Karpas-422 (cell line): ENCODE results near the gene LTV1. TPM values are rescaled to one million over a fixed set of nuclear protein-coding genes. Genes with fewer than 3 reads are reported as not detected.
"Not testable (repeated sequence)": the region's sequence is repeated elsewhere in the genome, so short reads cannot be mapped to it uniquely, and the experiment has no call there.

Experiments
- DNase-seq: peaks from one replicate; pipeline ENCODE4 v3.0.0-alpha.2; 2015
- H2AFZ ChIP-seq: fragments of 200-600 bp; sonication (generic); 2 replicates; pipeline ENCODE4 v1.6.1; 2014; ENCODE audit warnings: antibody characterized with exemption, low read length, mixed read lengths
- H3K27ac ChIP-seq: fragments of 200-600 bp; sonication (generic); 2 replicates; pipeline ENCODE4 v1.5.1; 2014; ENCODE audit warnings: mild to moderate bottlenecking, low read length, moderate library complexity
- H3K27me3 ChIP-seq: fragments of 200-600 bp; sonication (generic); 2 replicates; pipeline ENCODE4 v1.6.1; 2014; ENCODE audit warnings: low read length, mixed read lengths
- H3K36me3 ChIP-seq: fragments of 200-600 bp; sonication (generic); 2 replicates; pipeline ENCODE4 v1.6.1; 2014; ENCODE audit warnings: low read length, mixed read lengths; ENCODE audit not compliant: insufficient read depth
- H3K4me1 ChIP-seq: fragments of 200-600 bp; sonication (generic); 2 replicates; pipeline ENCODE4 v1.6.1; 2014; ENCODE audit warnings: mild to moderate bottlenecking, low read length, mixed read lengths
- H3K4me2 ChIP-seq: fragments of 200-600 bp; sonication (generic); 2 replicates; pipeline ENCODE4 v1.6.1; 2014; ENCODE audit warnings: low read length, low read depth, mild to moderate bottlenecking; ENCODE audit not compliant: poor library complexity, severe bottlenecking
- H3K4me3 ChIP-seq: fragments of 200-600 bp; sonication (generic); 2 replicates; pipeline ENCODE4 v1.5.1; 2014; ENCODE audit warnings: mild to moderate bottlenecking, antibody characterized with exemption, low read length, mixed read lengths
- H3K79me2 ChIP-seq: fragments of 200-600 bp; sonication (generic); 2 replicates; pipeline ENCODE4 v1.6.1; 2014; ENCODE audit warnings: mild to moderate bottlenecking, low read length, mixed read lengths
- H3K9ac ChIP-seq: fragments of 200-600 bp; sonication (generic); 2 replicates; pipeline ENCODE4 v1.6.0; 2014; ENCODE audit warnings: low read length
- H3K9me2 ChIP-seq: fragments of 200-600 bp; sonication (generic), shearing (Covaris generic); replicated peaks from 2 replicates; pipeline ENCODE4 v1.6.0; 2014; ENCODE audit warnings: mild to moderate bottlenecking, low read length, moderate library complexity; ENCODE audit not compliant: insufficient read depth
- H3K9me3 ChIP-seq: fragments of 300-700, 200-600 bp; sonication (generic); 2 replicates; pipeline ENCODE4 v1.6.1; 2014; ENCODE audit warnings: low read length, mixed read lengths
- H4K20me1 ChIP-seq: fragments of 200-600 bp; sonication (generic); 2 replicates; pipeline ENCODE4 v1.6.1; 2014; ENCODE audit warnings: mild to moderate bottlenecking, antibody characterized with exemption, low read length, low read depth; ENCODE audit not compliant: insufficient read depth
- total RNA-seq: library from RNA; depleted of rRNA; stranded (reverse); fragments of >200 nt; shearing (Covaris generic); gene quantifications from 2 replicates; pipeline ENCODE4 v1.2.3, GENCODE V29; 2014; ENCODE audit warnings: low replicate concordance

The LTV1 gene
- total RNA-seq, 1 experiment from 2014 or later, result 19.4 TPM

- DNase-seq, H3K9me2 ChIP-seq, H3K4me2 ChIP-seq, H3K27ac ChIP-seq, H3K79me2 ChIP-seq, H2AFZ ChIP-seq, H3K9ac ChIP-seq, H3K9me3 ChIP-seq, H3K4me1 ChIP-seq, H3K4me3 ChIP-seq, H4K20me1 ChIP-seq, H3K27me3 ChIP-seq: not testable (repeated sequence)
- peaks cover 15% of the 10 kb centered on the region for H3K36me3 ChIP-seq
Observed at GRCh38 chr6:143868808-143869207, 25.7 kb downstream of the LTV1 start.

- H3K27ac ChIP-seq, H4K20me1 ChIP-seq, DNase-seq, H3K4me3 ChIP-seq, H2AFZ ChIP-seq, H3K27me3 ChIP-seq, H3K36me3 ChIP-seq, H3K4me1 ChIP-seq, H3K9me3 ChIP-seq, H3K9me2 ChIP-seq, H3K4me2 ChIP-seq, H3K79me2 ChIP-seq, H3K9ac ChIP-seq: not testable (repeated sequence)
Observed at GRCh38 chr6:143871202-143871730, 28.1 kb downstream of the LTV1 start.

DNA sequence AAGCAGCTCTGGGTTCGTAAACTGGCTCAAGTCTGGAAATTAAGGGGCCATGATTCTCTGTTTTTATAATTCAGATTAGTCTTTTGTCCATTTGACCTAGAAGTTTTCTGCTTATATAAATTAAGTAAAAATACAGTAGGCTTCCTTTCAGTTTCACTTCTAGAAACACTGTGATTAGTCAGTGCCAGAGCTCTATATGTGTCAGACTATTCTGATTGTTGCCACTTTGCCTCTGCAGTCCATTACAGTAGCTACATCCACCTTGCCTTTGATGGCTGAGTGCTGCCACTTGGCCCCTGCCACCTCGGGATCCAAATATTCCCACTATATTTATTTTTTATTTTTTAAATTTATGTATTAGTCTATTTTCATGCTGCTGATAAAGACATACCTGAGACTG lies 29.1 kb downstream of the LTV1 start:
- no peak for DNase-seq
- H2AFZ ChIP-seq, result no peak overlapping the region
- no peaks in the 10 kb centered on the region for H3K9me2 ChIP-seq
- H3K27ac ChIP-seq, result no peak overlapping the region
- no peaks in the 10 kb centered on the region for H3K79me2 ChIP-seq
- no peaks in the 10 kb centered on the region for H3K36me3 ChIP-seq
- H3K4me2 ChIP-seq, result no peak overlapping the region
- no peaks in the 10 kb centered on the region for H3K4me1 ChIP-seq
- no peaks in the 10 kb centered on the region for H3K27me3 ChIP-seq
- no peak overlapping the region for H3K4me3 ChIP-seq
- H3K9me3 ChIP-seq, result no peaks in the 10 kb centered on the region
- H4K20me1 ChIP-seq, result no peaks in the 10 kb centered on the region
- H3K9ac ChIP-seq, result no peak overlapping the region

GRCh38 chr6:143873600-143873999 lies 30.5 kb downstream of the LTV1 start:
- H3K4me2 ChIP-seq, H3K36me3 ChIP-seq, H3K4me3 ChIP-seq, H3K27ac ChIP-seq, DNase-seq, H3K4me1 ChIP-seq, H3K9me3 ChIP-seq, H2AFZ ChIP-seq, H3K27me3 ChIP-seq, H3K9ac ChIP-seq, H3K9me2 ChIP-seq, H3K79me2 ChIP-seq, H4K20me1 ChIP-seq: not testable (repeated sequence)

DNA sequence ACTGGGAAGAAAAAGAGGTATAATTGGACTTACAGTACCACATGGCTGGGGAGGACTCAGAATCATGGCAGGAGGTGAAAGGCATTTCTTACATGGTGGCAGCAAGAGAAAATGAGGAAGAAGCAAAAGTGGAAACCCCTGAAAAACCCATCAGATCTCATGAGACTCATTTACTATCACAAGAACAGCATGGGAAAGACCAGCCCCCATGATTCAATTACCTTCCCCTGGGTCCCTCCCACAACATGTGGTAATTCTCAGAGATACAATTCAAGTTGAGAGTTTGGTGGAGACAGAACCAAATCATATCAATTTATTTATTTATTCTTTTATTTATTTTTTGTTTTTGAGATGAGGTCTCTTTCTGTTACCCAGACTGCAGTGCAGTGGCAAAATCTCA lies 31.4 kb downstream of the LTV1 start:
- not testable (repeated sequence) for H3K9me3 ChIP-seq, H4K20me1 ChIP-seq, H2AFZ ChIP-seq, H3K9me2 ChIP-seq, H3K4me3 ChIP-seq, H3K9ac ChIP-seq, DNase-seq, H3K79me2 ChIP-seq, H3K36me3 ChIP-seq, H3K4me1 ChIP-seq, H3K27ac ChIP-seq, H3K4me2 ChIP-seq, H3K27me3 ChIP-seq

GRCh38 chr6:143877584-143878271 lies 34.6 kb downstream of the LTV1 start:
- H3K36me3 ChIP-seq, result no peaks in the 10 kb centered on the region
- H3K27ac ChIP-seq, result no peak overlapping the region
- H3K9me2 ChIP-seq, result no peaks in the 10 kb centered on the region
- no peak overlapping the region for H3K4me3 ChIP-seq
- no peak for DNase-seq
- H3K27me3 ChIP-seq, result no peaks in the 10 kb centered on the region
- no peak overlapping the region for H2AFZ ChIP-seq
- H4K20me1 ChIP-seq, result no peaks in the 10 kb centered on the region
- H3K4me1 ChIP-seq, result no peaks in the 10 kb centered on the region
- no peaks in the 10 kb centered on the region for H3K9me3 ChIP-seq
- H3K4me2 ChIP-seq, result no peak overlapping the region
- no peak overlapping the region for H3K9ac ChIP-seq
- H3K79me2 ChIP-seq, result no peaks in the 10 kb centered on the region

- Histone ChIP-seq H3K4me2 (no peak overlapping the region), H3K79me2 (no peaks in the 10 kb centered on the region)
Observed at GRCh38 chr6:143878272-143878760, 35.2 kb downstream of the LTV1 start.

GRCh38 chr6:143880412-143880811 lies 37.3 kb downstream of the LTV1 start:
- no peaks in the 10 kb centered on the region for H3K9me3 ChIP-seq
- no peaks in the 10 kb centered on the region for H3K27me3 ChIP-seq
- no peak overlapping the region for H3K9ac ChIP-seq
- no peaks in the 10 kb centered on the region for H3K79me2 ChIP-seq
- H3K4me3 ChIP-seq, result no peak overlapping the region
- no peaks in the 10 kb centered on the region for H3K4me1 ChIP-seq
- no peaks in the 10 kb centered on the region for H3K36me3 ChIP-seq
- no peak overlapping the region for H3K4me2 ChIP-seq
- no peak for DNase-seq
- H3K27ac ChIP-seq, result no peak overlapping the region
- H4K20me1 ChIP-seq, result no peaks in the 10 kb centered on the region
- H3K9me2 ChIP-seq, result no peaks in the 10 kb centered on the region
- no peak overlapping the region for H2AFZ ChIP-seq

More at GRCh38 chr6:143878272-143878760, 35.2 kb downstream of the LTV1 start:
- H3K9me2 ChIP-seq, result no peaks in the 10 kb centered on the region
- no peaks in the 10 kb centered on the region for H3K4me1 ChIP-seq
- H3K9me3 ChIP-seq, result no peaks in the 10 kb centered on the region
- no peaks in the 10 kb centered on the region for H3K36me3 ChIP-seq
- no peak for DNase-seq
- no peak overlapping the region for H3K4me3 ChIP-seq
- H3K9ac ChIP-seq, result no peak overlapping the region
- no peak overlapping the region for H2AFZ ChIP-seq
- no peaks in the 10 kb centered on the region for H3K27me3 ChIP-seq
- no peak overlapping the region for H3K27ac ChIP-seq
- no peaks in the 10 kb centered on the region for H4K20me1 ChIP-seq
